ENCODE data around the gene SEC14L6. TPM values are rescaled to one million over a fixed set of nuclear protein-coding genes. Genes with fewer than 3 reads are reported as not detected.
"Not testable (repeated sequence)": the region's sequence is repeated elsewhere in the genome, so short reads cannot be mapped to it uniquely, and the experiment has no call there.

The SEC14L6 gene
- total RNA-seq: 0.54 and 0.78 TPM in 2 replicates
- long read RNA-seq: 0 reads

DNA sequence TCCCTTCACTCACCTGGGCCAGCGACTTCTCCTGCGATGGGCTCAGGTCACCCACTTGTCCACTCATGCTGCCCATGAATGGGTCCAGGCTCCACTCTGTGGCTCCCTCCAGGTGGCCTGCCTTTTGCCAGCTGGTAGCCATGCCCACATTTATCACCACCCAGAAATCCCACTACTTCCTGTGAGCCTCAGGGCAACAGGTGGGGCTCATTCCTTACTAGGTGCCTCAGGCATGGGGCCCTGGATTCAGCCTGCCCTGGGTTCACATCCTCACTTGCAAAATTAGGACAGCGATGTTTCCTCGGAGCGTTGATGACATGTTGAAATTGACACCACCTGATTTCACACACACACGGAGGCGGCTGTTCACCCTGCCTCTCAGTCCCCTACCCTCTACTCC lies at the start of gene SEC14L6:
TSS of gene SEC14L6 (minus strand) at position 126 of the 400 bp plus-strand sequence. CDS start at position 67, 59 bp downstream.
- peaks cover 5% of the 10 kb centered on the region for H3K4me1 Mint-ChIP-seq (ENCODE audit: unreplicated experiment)
- H3K4me3 Mint-ChIP-seq (ENCODE audit: unreplicated experiment): no peak within 1 kb of the TSS
- H3K9me3 Mint-ChIP-seq (ENCODE audit: unreplicated experiment): no peaks in the 10 kb centered on the region
- H3K36me3 Mint-ChIP-seq (ENCODE audit: unreplicated experiment): no peaks in the 10 kb centered on the region
- no peak for DNase-seq (ENCODE audit: extremely low spot score, unreplicated experiment)
- peaks cover 14% of the 10 kb centered on the region for H3K27me3 Mint-ChIP-seq (ENCODE audit: unreplicated experiment)
- TF ChIP-seq, protein P1, sequence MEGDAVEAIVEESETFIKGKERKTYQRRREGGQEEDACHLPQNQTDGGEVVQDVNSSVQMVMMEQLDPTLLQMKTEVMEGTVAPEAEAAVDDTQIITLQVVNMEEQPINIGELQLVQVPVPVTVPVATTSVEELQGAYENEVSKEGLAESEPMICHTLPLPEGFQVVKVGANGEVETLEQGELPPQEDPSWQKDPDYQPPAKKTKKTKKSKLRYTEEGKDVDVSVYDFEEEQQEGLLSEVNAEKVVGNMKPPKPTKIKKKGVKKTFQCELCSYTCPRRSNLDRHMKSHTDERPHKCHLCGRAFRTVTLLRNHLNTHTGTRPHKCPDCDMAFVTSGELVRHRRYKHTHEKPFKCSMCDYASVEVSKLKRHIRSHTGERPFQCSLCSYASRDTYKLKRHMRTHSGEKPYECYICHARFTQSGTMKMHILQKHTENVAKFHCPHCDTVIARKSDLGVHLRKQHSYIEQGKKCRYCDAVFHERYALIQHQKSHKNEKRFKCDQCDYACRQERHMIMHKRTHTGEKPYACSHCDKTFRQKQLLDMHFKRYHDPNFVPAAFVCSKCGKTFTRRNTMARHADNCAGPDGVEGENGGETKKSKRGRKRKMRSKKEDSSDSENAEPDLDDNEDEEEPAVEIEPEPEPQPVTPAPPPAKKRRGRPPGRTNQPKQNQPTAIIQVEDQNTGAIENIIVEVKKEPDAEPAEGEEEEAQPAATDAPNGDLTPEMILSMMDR (IDR thresholded peaks at IDR 0.05): no peak
- H3K27ac Mint-ChIP-seq (ENCODE audit: unreplicated experiment): no peak within 1 kb of the TSS

GRCh38 chr22:30596199-30596598 lies 49.7 kb upstream of the SEC14L6 start:
- Mint-ChIP-seq H3K4me1 (ENCODE audit: unreplicated experiment) (no peaks in the 10 kb centered on the region), H3K36me3 (ENCODE audit: unreplicated experiment) (no peaks in the 10 kb centered on the region), H3K27me3 (ENCODE audit: unreplicated experiment) (peaks cover 11% of the 10 kb centered on the region), H3K9me3 (ENCODE audit: unreplicated experiment) (no peaks in the 10 kb centered on the region), H3K27ac (ENCODE audit: unreplicated experiment) (no peak overlapping the region), H3K4me3 (ENCODE audit: unreplicated experiment) (no peak overlapping the region)
- TF ChIP-seq, protein P1 (IDR thresholded peaks at IDR 0.05): no peak
- no peak for DNase-seq (ENCODE audit: extremely low spot score, unreplicated experiment)

DNA sequence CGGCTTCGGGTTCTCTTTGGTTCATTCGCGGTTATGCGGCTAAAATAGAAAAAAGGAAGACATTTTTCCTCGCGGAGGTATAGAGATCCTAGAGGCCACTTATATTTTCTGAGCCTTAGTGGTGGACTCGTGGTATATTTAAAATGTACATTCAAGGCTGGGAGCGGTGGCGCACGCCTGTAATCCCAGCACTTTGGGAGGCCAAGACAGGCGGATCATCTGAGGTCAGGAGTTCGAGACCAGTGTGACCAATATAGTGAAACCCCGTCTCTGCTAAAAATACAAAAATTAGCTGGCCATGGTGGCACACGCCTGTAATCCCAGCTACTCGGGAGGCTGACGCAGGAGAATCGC lies 45.8 kb upstream of the SEC14L6 start:
- not testable (repeated sequence) for H3K4me3 Mint-ChIP-seq (ENCODE audit: unreplicated experiment); H3K36me3 Mint-ChIP-seq (ENCODE audit: unreplicated experiment); H3K4me1 Mint-ChIP-seq (ENCODE audit: unreplicated experiment); DNase-seq (ENCODE audit: extremely low spot score, unreplicated experiment); H3K9me3 Mint-ChIP-seq (ENCODE audit: unreplicated experiment); H3K27ac Mint-ChIP-seq (ENCODE audit: unreplicated experiment)
- H3K27me3 Mint-ChIP-seq (ENCODE audit: unreplicated experiment): peaks cover 11% of the 10 kb centered on the region

DNA sequence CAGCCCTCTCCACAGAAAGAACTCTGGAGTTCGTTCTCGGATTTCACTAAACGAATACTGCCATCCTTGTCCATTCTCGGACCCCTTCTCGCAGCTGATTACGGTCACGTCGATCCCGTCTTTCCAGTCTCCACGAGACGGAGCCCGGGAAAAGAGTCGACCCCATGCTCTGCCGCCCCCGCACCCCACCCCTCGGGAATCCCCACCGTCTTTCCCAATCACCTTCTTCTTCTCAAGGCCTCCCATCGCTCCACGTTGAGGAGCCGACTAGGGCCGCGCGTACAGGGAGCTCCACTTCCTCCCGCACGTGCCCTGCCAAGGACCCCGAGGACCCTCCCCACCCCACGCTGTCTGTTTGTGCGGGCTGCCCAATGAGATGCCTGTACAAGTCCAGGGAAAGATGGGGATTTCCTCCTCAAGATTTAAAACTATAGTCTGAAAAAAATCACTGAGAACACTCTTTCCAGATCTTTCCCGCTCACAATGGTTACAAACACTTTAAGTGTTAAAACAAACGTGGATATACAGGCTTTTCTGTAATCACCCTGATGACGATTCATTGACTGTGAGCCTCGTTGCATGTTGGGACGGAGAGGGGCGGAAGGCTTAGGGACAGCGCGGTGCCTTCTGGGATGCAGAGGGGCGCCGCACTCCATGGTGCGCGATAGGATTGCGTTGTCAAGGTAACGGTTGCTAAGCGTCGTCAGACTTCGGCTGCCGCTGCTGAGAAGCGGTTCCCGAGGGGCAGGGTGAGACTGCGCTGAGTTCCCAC lies 45.2 kb upstream of the SEC14L6 start, which contains the start of gene PES1:
TSS of gene PES1 (minus strand) at position 323 of the 772 bp plus-strand sequence. CDS start at position 246, 77 bp downstream.
- DNase-seq (ENCODE audit: extremely low spot score, unreplicated experiment): peak; percentile 98
- Mint-ChIP-seq H3K27ac (ENCODE audit: unreplicated experiment) (no peak within 1 kb of the TSS), H3K4me1 (ENCODE audit: unreplicated experiment) (no peaks in the 10 kb centered on the region), H3K4me3 (ENCODE audit: unreplicated experiment) (no peak within 1 kb of the TSS), H3K27me3 (ENCODE audit: unreplicated experiment) (peaks cover 11% of the 10 kb centered on the region), H3K36me3 (ENCODE audit: unreplicated experiment) (peaks cover 11% of the 10 kb centered on the region), H3K9me3 (ENCODE audit: unreplicated experiment) (no peaks in the 10 kb centered on the region)
- TF ChIP-seq, protein P1 (IDR thresholded peaks at IDR 0.05): no peak

DNA sequence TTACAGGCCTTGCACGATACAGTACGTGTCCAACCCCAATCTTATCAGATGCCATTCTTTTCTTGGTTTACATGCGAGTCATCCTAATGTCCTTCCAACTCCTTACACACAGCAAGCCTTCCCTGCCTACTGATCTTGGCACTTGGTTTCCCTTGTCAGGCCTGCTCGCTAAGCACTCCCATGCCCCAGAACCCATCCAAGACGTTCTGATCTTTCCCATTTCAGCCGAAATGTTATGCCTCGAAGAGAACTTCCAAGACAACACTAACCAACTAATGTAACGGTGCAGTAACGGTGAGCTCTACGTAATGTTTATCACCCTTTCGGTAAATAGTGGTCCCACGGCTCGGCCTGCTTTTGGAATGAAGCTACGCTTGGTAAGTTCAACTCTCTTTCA lies 44.6 kb upstream of the SEC14L6 start:
- DNase-seq (ENCODE audit: extremely low spot score, unreplicated experiment): no peak
- Mint-ChIP-seq H3K36me3 (ENCODE audit: unreplicated experiment) (peaks cover 15% of the 10 kb centered on the region), H3K4me1 (ENCODE audit: unreplicated experiment) (no peaks in the 10 kb centered on the region), H3K4me3 (ENCODE audit: unreplicated experiment) (no peak overlapping the region), H3K9me3 (ENCODE audit: unreplicated experiment) (no peaks in the 10 kb centered on the region), H3K27ac (ENCODE audit: unreplicated experiment) (no peak overlapping the region), H3K27me3 (ENCODE audit: unreplicated experiment) (peaks cover 11% of the 10 kb centered on the region)
- TF ChIP-seq, protein P1 (IDR thresholded peaks at IDR 0.05): no peak
